HCT116 (cell line): ENCODE data around the gene ADGRA1.

Source experiments
- EZH2 ChIP-seq: fragments of 200-600 bp; sonication (generic); IDR thresholded peaks from 2 replicates; pipeline ENCODE4 v1.6.1; 2017; ENCODE audit warnings: antibody characterized with exemption, mixed run types
- POLR2A ChIP-seq: IDR thresholded peaks from 2 replicates; pipeline ENCODE4 v1.7.0; 2011; ENCODE audit warnings: borderline replicate concordance; ENCODE audit not compliant: insufficient read depth, insufficient read length; ENCODE audit errors: extremely low read depth
- ZFX ChIP-seq: fragments of 450-650 bp; IDR thresholded peaks from 2 replicates; pipeline ENCODE4 v1.6.1; 2017
- TF ChIP-seq, protein P1 (sequence below): IDR thresholded peaks from 2 replicates; pipeline ENCODE4 v1.6.1; 2012
- TF ChIP-seq, protein P2 (sequence below), 3 experiments: fragments of 200-600 bp in 1 of 3; sonication (generic) in 1 of 3; IDR thresholded peaks in 2 of 3; conservative IDR thresholded peaks in 1 of 3; 2 replicates each; pipeline ENCODE4 v1.5.1; 2012 to 2017; ENCODE audit warnings: low read depth in 2 of 3, low read length in 2 of 3, antibody characterized with exemption in 1 of 3, borderline replicate concordance in 1 of 3, control low read depth in 1 of 3, mild to moderate bottlenecking in 1 of 3, mixed read lengths in 1 of 3, mixed run types in 1 of 3, moderate library complexity in 1 of 3; ENCODE audit not compliant: insufficient read depth in 1 of 3

DNA sequence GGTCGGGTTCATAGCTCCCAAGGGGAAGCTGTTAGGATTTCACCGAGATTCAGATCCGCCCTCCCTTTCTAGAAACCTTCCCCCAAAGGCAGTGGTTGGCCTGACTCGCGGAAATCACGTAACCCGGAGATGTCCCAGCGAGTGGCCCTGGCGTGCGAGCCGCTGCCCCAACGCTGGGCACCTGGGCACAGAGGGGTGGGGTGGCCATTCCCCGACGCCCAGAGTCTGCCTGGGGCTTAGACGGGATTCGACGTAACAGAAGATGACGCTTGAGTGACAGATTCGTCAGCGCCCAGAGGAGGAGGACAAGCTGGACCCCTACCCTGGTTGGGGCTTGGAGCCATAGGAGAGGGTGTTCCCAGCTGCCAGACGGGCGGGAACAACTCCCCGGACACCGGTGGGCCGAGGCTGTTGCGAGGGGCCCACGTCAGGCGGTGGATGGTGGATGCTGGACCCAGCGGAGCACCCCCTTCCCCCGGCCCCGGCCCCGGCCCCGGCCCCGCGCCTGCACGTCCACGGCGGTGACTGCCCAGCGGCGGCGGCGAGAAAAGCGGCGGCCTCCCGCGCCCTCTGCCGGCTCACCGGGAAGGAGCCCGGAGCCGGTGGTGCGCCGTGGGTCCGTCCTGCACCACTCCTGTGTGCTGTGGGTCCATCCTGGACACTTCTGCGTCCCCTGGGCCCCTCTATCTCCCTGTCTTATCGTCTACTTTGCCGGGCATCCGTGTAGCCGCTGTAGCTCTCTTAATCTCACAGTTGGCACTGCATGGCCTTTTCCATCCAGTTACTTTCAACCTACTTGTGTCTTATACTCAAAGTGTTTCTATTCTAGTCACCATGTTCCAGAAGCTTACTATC, 36.9 kb downstream of the ADGRA1 start:
- TF ChIP-seq, protein P1, sequence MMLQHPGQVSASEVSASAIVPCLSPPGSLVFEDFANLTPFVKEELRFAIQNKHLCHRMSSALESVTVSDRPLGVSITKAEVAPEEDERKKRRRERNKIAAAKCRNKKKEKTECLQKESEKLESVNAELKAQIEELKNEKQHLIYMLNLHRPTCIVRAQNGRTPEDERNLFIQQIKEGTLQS = no peak
- TF ChIP-seq ZFX = no peak
- TF ChIP-seq, protein P2, sequence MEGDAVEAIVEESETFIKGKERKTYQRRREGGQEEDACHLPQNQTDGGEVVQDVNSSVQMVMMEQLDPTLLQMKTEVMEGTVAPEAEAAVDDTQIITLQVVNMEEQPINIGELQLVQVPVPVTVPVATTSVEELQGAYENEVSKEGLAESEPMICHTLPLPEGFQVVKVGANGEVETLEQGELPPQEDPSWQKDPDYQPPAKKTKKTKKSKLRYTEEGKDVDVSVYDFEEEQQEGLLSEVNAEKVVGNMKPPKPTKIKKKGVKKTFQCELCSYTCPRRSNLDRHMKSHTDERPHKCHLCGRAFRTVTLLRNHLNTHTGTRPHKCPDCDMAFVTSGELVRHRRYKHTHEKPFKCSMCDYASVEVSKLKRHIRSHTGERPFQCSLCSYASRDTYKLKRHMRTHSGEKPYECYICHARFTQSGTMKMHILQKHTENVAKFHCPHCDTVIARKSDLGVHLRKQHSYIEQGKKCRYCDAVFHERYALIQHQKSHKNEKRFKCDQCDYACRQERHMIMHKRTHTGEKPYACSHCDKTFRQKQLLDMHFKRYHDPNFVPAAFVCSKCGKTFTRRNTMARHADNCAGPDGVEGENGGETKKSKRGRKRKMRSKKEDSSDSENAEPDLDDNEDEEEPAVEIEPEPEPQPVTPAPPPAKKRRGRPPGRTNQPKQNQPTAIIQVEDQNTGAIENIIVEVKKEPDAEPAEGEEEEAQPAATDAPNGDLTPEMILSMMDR (IDR thresholded peaks at IDR 0.05 in 2 of 3, conservative IDR thresholded peaks at IDR 0.05 in 1 of 3; ENCODE audit: borderline replicate concordance in 1 of 3, insufficient read depth in 1 of 3, low read depth in 2 of 3, low read length in 2 of 3) = no peak
- no peak for TF ChIP-seq POLR2A
- TF ChIP-seq EZH2 = no peak
